Measurements from ENCODE around the gene SLIT3. TPM values are rescaled to one million over a fixed set of nuclear protein-coding genes. Genes with fewer than 3 reads are reported as not detected.

Gene SLIT3
- total and polyA plus RNA-seq, 2 donors (not counting 3 experiments of a cell fraction or from before 2014, with no cell fraction given), result 0.90 to 1.0 TPM

DNA sequence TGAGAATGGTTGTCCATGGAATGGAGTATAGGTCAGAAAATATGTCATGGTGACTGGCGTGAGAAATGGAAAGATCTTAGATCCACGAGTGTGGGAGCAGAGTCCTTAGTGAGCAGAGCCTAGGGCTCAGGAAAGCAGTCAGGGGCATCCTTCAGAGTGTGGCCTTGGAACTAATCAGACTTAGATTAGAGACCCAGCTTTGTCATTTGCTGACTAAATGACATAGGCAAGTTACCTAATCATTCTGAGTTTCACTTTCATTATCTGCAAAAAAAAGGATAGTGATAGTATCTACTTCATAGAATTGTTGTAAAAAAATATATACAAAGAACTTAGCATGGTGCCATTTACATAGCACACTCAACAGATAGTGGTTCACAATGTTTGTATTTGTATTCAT is 24.3 kb upstream of the SLIT3 start:
- dilution Hi-C loops (cut with MboI; ENCODE audit: extremely low pct_ligation_motif_present, low sequenced_read_pairs), result no loop called here

DNA sequence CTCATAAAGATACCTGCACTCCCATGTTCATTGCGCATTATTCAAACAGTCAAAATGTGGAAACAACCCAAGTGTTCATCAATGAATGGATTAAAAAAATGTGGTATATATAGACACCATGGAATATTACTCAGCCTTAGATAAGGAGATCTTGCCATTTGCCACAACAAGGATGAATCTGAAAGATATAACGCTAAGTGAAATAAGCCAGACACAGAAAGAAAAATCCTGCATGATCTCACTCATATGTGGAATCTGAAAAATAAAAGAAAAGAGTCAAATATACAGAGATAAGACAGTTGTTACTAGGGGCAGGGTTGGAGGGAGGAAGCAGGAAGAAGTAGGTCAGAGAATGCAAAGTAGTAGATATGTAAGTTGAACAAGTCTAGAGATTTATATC is 17.6 kb upstream of the SLIT3 start:
- intact Hi-C loops (cut with micrococcal nuclease), result no loop called here
- DNase-seq (ENCODE audit: low read depth, low spot score) (no peak), FAIRE-seq (no peak)

More for the DNA sequence above, 24.3 kb upstream of the SLIT3 start:
- BruUV-seq (replicated peaks), result no TSS peak
- no peaks in the 10 kb centered on the region for H3K27me3 ChIP-seq (ENCODE audit: control insufficient read depth in 2 of 2, insufficient read depth in 2 of 2, low read length in 2 of 2)
- no peaks in the 10 kb centered on the region for H4K20me1 ChIP-seq (replicated peaks; ENCODE audit: control insufficient read depth, extremely low read depth, insufficient read depth, low read length)
- H3K79me2 ChIP-seq (ENCODE audit: control insufficient read depth, insufficient read depth, low read length), result no peaks in the 10 kb centered on the region
- no peak overlapping the region for H3K9ac ChIP-seq (replicated peaks; ENCODE audit: extremely low read depth, insufficient read depth, low read length)
- FAIRE-seq (no peak), DNase-seq (ENCODE audit: low read depth, low spot score) (no peak)
- TF ChIP-seq FOS (IDR thresholded peaks at IDR 0.05; ENCODE audit: borderline replicate concordance, insufficient read depth, low read length) (no peak), POLR2A (IDR thresholded peaks at IDR 0.05; ENCODE audit: low read depth, low read length) (no peak), POLR2AphosphoS5 (IDR thresholded peaks at IDR 0.05; ENCODE audit: insufficient read depth, low read depth, low read length) (no peak), GATA2 (IDR thresholded peaks at IDR 0.05; ENCODE audit: insufficient read depth, insufficient read length, low read depth, low read length) (no peak), EZH2 (IDR thresholded peaks at IDR 0.05; ENCODE audit: borderline replicate concordance, low read depth, low read length, severe bottlenecking) (no peak), JUN (IDR thresholded peaks at IDR 0.05; ENCODE audit: borderline replicate concordance, insufficient read depth, insufficient read length, low read depth) (no peak), MYC (IDR thresholded peaks at IDR 0.05; ENCODE audit: low read depth, low read length) (no peak)
- TF ChIP-seq, protein P1, sequence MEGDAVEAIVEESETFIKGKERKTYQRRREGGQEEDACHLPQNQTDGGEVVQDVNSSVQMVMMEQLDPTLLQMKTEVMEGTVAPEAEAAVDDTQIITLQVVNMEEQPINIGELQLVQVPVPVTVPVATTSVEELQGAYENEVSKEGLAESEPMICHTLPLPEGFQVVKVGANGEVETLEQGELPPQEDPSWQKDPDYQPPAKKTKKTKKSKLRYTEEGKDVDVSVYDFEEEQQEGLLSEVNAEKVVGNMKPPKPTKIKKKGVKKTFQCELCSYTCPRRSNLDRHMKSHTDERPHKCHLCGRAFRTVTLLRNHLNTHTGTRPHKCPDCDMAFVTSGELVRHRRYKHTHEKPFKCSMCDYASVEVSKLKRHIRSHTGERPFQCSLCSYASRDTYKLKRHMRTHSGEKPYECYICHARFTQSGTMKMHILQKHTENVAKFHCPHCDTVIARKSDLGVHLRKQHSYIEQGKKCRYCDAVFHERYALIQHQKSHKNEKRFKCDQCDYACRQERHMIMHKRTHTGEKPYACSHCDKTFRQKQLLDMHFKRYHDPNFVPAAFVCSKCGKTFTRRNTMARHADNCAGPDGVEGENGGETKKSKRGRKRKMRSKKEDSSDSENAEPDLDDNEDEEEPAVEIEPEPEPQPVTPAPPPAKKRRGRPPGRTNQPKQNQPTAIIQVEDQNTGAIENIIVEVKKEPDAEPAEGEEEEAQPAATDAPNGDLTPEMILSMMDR (IDR thresholded peaks at IDR 0.05; ENCODE audit: extremely low read depth in 1 of 2, insufficient read depth in 1 of 2, low read depth in 1 of 2, low read length in 2 of 2), result no peak
- H3K4me1 ChIP-seq (ENCODE audit: control insufficient read depth, extremely low read depth, insufficient read depth, low read length), result no peaks in the 10 kb centered on the region
- no peaks in the 10 kb centered on the region for H3K36me3 ChIP-seq (ENCODE audit: control insufficient read depth in 2 of 2, extremely low read depth in 1 of 2, insufficient read depth in 2 of 2, low read length in 2 of 2)
- CTCF ChIA-PET, result no interaction called here
- no peak overlapping the region for H3K4me2 ChIP-seq (ENCODE audit: insufficient read depth, low read length)
- POLR2A ChIA-PET, result no interaction called here
- H3K4me3 ChIP-seq (replicated peaks in 1 of 3; ENCODE audit: insufficient read depth in 1 of 3, low read depth in 1 of 3, low read length in 3 of 3), result no peak overlapping the region
- no peak overlapping the region for H2AFZ ChIP-seq (ENCODE audit: low read depth, low read length)
- H3K9me3 ChIP-seq (replicated peaks; ENCODE audit: control insufficient read depth, insufficient read depth, low read length), result no peaks in the 10 kb centered on the region
- no peak overlapping the region for H3K27ac ChIP-seq (ENCODE audit: insufficient read depth, low read depth, low read length)
- intact Hi-C loops (cut with micrococcal nuclease), result no loop called here
- no peaks in the 10 kb centered on the region for H3K9me1 ChIP-seq (replicated peaks; ENCODE audit: control insufficient read depth, extremely low read depth, insufficient read depth, low read length)

More for the DNA sequence above, 17.6 kb upstream of the SLIT3 start:
- dilution Hi-C loops (cut with MboI; ENCODE audit: extremely low pct_ligation_motif_present, low sequenced_read_pairs), result no loop called here
- no peaks in the 10 kb centered on the region for H3K9me1 ChIP-seq (replicated peaks; ENCODE audit: control insufficient read depth, extremely low read depth, insufficient read depth, low read length)
- no TSS peak for BruUV-seq (replicated peaks)
- no peak overlapping the region for H3K4me2 ChIP-seq (ENCODE audit: insufficient read depth, low read length)
- no peaks in the 10 kb centered on the region for H3K36me3 ChIP-seq (ENCODE audit: control insufficient read depth in 2 of 2, extremely low read depth in 1 of 2, insufficient read depth in 2 of 2, low read length in 2 of 2)
- no peak for TF ChIP-seq POLR2A (IDR thresholded peaks at IDR 0.05; ENCODE audit: low read depth, low read length)
- TF ChIP-seq EZH2 (IDR thresholded peaks at IDR 0.05; ENCODE audit: borderline replicate concordance, low read depth, low read length, severe bottlenecking), result no peak
- TF ChIP-seq FOS (IDR thresholded peaks at IDR 0.05; ENCODE audit: borderline replicate concordance, insufficient read depth, low read length), result no peak
- TF ChIP-seq, protein P1 (IDR thresholded peaks at IDR 0.05; ENCODE audit: extremely low read depth in 1 of 2, insufficient read depth in 1 of 2, low read depth in 1 of 2, low read length in 2 of 2), result no peak
- no peak for TF ChIP-seq GATA2 (IDR thresholded peaks at IDR 0.05; ENCODE audit: insufficient read depth, insufficient read length, low read depth, low read length)
- TF ChIP-seq, protein P2, sequence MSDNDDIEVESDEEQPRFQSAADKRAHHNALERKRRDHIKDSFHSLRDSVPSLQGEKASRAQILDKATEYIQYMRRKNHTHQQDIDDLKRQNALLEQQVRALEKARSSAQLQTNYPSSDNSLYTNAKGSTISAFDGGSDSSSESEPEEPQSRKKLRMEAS (IDR thresholded peaks at IDR 0.05; ENCODE audit: insufficient read depth, insufficient read length), result no peak
- no peak for TF ChIP-seq MYC (IDR thresholded peaks at IDR 0.05; ENCODE audit: low read depth, low read length)
- TF ChIP-seq POLR2AphosphoS5 (IDR thresholded peaks at IDR 0.05; ENCODE audit: insufficient read depth, low read depth, low read length), result no peak
- TF ChIP-seq JUN (IDR thresholded peaks at IDR 0.05; ENCODE audit: borderline replicate concordance, insufficient read depth, insufficient read length, low read depth), result no peak
- H3K27me3 ChIP-seq (ENCODE audit: control insufficient read depth in 2 of 2, insufficient read depth in 2 of 2, low read length in 2 of 2), result no peaks in the 10 kb centered on the region
- no peaks in the 10 kb centered on the region for H3K79me2 ChIP-seq (ENCODE audit: control insufficient read depth, insufficient read depth, low read length)
- H3K4me1 ChIP-seq (ENCODE audit: control insufficient read depth, extremely low read depth, insufficient read depth, low read length), result no peaks in the 10 kb centered on the region
- H3K9me3 ChIP-seq (replicated peaks; ENCODE audit: control insufficient read depth, insufficient read depth, low read length), result no peaks in the 10 kb centered on the region
- no peak overlapping the region for H2AFZ ChIP-seq (ENCODE audit: low read depth, low read length)
- POLR2A ChIA-PET, result no interaction called here
- CTCF ChIA-PET, result no interaction called here
- no peak overlapping the region for H3K4me3 ChIP-seq (replicated peaks in 1 of 3; ENCODE audit: insufficient read depth in 1 of 3, low read depth in 1 of 3, low read length in 3 of 3)
- no peak overlapping the region for H3K27ac ChIP-seq (ENCODE audit: insufficient read depth, low read depth, low read length)
- H3K9ac ChIP-seq (replicated peaks; ENCODE audit: extremely low read depth, insufficient read depth, low read length), result no peak overlapping the region
- H4K20me1 ChIP-seq (replicated peaks; ENCODE audit: control insufficient read depth, extremely low read depth, insufficient read depth, low read length), result no peaks in the 10 kb centered on the region
